ENCODE data around the gene ELMO1.

GRCh38 chr7:37093257-37093656 is 355.4 kb downstream of the ELMO1 start:
- TF ChIP-seq CTCF (IDR thresholded peaks at IDR 0.05) = no peak
- no peak for TF ChIP-seq POLR2A (IDR thresholded peaks at IDR 0.05)

All from transverse colon (tissue), 3 donors.